Measurements from ENCODE around the gene CDKN2C.

CDKN2C gene

GRCh38 chr1:50973255-50973654 lies 3.2 kb downstream of the CDKN2C start:
- Histone ChIP-seq H3K9me3 (ENCODE audit: control insufficient read depth, insufficient read depth, low read depth, low read length) (no peaks in the 10 kb centered on the region), H3K27ac (ENCODE audit: extremely low read depth, low read depth, low read length) (peak overlapping the region; percentile 50; the same call in 1 of the 2 replicates), H3K4me1 (ENCODE audit: control insufficient read depth, insufficient read depth, low read length) (peaks cover 10% of the 10 kb centered on the region; the same call in 1 of the 2 replicates), H3K36me3 (ENCODE audit: control insufficient read depth in 2 of 2, insufficient read depth in 1 of 2, low read length in 2 of 2) (peaks cover 0 to 2% of the 10 kb centered on the region in 2 experiments; a peak in 1 of 3 replicates), H3K4me3 (ENCODE audit: low read depth, low read length) (peak overlapping the region; percentile 91)
- POLR2A ChIA-PET, result interaction anchor here (1.1 to 2.3 kb wide), 3 partner anchors 8 to 13 kb away, joined by 3 to 21 read pairs (median 11); partner anchors contain the start of gene FAF1
- CTCF ChIA-PET, result interaction anchor here (1.0 to 1.1 kb wide), 2 partner anchors 44 to 216 kb away, joined by 3 read pairs; no protein-coding TSS in a partner anchor
- TF ChIP-seq, protein P1, sequence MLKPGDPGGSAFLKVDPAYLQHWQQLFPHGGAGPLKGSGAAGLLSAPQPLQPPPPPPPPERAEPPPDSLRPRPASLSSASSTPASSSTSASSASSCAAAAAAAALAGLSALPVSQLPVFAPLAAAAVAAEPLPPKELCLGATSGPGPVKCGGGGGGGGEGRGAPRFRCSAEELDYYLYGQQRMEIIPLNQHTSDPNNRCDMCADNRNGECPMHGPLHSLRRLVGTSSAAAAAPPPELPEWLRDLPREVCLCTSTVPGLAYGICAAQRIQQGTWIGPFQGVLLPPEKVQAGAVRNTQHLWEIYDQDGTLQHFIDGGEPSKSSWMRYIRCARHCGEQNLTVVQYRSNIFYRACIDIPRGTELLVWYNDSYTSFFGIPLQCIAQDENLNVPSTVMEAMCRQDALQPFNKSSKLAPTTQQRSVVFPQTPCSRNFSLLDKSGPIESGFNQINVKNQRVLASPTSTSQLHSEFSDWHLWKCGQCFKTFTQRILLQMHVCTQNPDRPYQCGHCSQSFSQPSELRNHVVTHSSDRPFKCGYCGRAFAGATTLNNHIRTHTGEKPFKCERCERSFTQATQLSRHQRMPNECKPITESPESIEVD (tag by site-specific recombination; IDR thresholded peaks at IDR 0.05), result peak; percentile 75
- TF ChIP-seq GLIS2 (tag by site-specific recombination; IDR thresholded peaks at IDR 0.05) (no peak), ZNF660 (tag by site-specific recombination; IDR thresholded peaks at IDR 0.05) (no peak), MYNN (tag by site-specific recombination; IDR thresholded peaks at IDR 0.05; ENCODE audit: borderline replicate concordance) (0 out of 2 replicates have a peak, but pooled peaks have one; percentile 24), HOXA7 (CRISPR knock-in tag; IDR thresholded peaks at IDR 0.05; ENCODE audit: borderline replicate concordance) (no peak), ATF2 (tag by site-specific recombination; IDR thresholded peaks at IDR 0.05; ENCODE audit: low read depth) (no peak)

DNA sequence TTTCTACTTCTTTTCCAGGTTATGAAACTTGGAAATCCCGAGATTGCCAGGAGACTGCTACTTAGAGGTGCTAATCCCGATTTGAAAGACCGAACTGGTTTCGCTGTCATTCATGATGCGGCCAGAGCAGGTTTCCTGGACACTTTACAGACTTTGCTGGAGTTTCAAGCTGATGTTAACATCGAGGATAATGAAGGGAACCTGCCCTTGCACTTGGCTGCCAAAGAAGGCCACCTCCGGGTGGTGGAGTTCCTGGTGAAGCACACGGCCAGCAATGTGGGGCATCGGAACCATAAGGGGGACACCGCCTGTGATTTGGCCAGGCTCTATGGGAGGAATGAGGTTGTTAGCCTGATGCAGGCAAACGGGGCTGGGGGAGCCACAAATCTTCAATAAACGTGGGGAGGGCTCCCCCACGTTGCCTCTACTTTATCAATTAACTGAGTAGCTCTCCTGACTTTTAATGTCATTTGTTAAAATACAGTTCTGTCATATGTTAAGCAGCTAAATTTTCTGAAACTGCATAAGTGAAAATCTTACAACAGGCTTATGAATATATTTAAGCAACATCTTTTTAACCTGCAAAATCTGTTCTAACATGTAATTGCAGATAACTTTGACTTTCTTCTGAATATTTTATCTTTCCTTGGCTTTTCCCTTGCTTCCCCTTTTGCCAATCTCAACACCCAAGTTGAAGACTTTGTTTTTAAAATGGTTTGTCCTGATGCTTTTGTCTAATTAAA lies 4.0 kb downstream of the CDKN2C start:
- Histone ChIP-seq H3K36me3 (ENCODE audit: control insufficient read depth in 2 of 2, insufficient read depth in 1 of 2, low read length in 2 of 2) (peaks cover 0 to 2% of the 10 kb centered on the region in 2 experiments; a peak in 1 of 3 replicates), H3K9me3 (ENCODE audit: control insufficient read depth, insufficient read depth, low read depth, low read length) (no peaks in the 10 kb centered on the region), H3K4me3 (ENCODE audit: low read depth, low read length) (peak overlapping the region; percentile 91)
- TF ChIP-seq ZNF394 (tag by site-specific recombination; IDR thresholded peaks at IDR 0.05; ENCODE audit: borderline replicate concordance) (no peak; the same call in 1 of the 2 replicates), ZNF423 (tag by site-specific recombination; IDR thresholded peaks at IDR 0.05) (no peak), ZNF202 (tag by site-specific recombination; IDR thresholded peaks at IDR 0.05; ENCODE audit: borderline replicate concordance) (no peak), ZSCAN30 (tag by site-specific recombination; IDR thresholded peaks at IDR 0.05) (no peak), ZBTB17 (tag by site-specific recombination; IDR thresholded peaks at IDR 0.05) (peak; percentile 78), GLI2 (tag by site-specific recombination; IDR thresholded peaks at IDR 0.05; ENCODE audit: borderline replicate concordance, low read depth) (no peak), ZBTB20 (tag by site-specific recombination; IDR thresholded peaks at IDR 0.05) (0 out of 2 replicates have a peak, but pooled peaks have one; percentile 27), ZFP37 (tag by site-specific recombination; IDR thresholded peaks at IDR 0.05) (0 out of 2 replicates have a peak, but pooled peaks have one; percentile 52), GLIS2 (tag by site-specific recombination; IDR thresholded peaks at IDR 0.05) (peak; percentile 66), ZNF391 (tag by site-specific recombination; IDR thresholded peaks at IDR 0.05; ENCODE audit: borderline replicate concordance, low read depth) (no peak), ZNF2 (tag by site-specific recombination; IDR thresholded peaks at IDR 0.05) (no peak), ZNF433 (tag by site-specific recombination; IDR thresholded peaks at IDR 0.05; ENCODE audit: low read depth) (no peak), PRDM10 (tag by site-specific recombination; IDR thresholded peaks at IDR 0.05) (peak; percentile 65), REPIN1 (tag by site-specific recombination; IDR thresholded peaks at IDR 0.05; ENCODE audit: low read depth) (no peak), ZNF155 (tag by site-specific recombination; IDR thresholded peaks at IDR 0.05) (no peak), ZNF701 (tag by site-specific recombination; IDR thresholded peaks at IDR 0.05) (no peak)
- TF ChIP-seq, protein P2, sequence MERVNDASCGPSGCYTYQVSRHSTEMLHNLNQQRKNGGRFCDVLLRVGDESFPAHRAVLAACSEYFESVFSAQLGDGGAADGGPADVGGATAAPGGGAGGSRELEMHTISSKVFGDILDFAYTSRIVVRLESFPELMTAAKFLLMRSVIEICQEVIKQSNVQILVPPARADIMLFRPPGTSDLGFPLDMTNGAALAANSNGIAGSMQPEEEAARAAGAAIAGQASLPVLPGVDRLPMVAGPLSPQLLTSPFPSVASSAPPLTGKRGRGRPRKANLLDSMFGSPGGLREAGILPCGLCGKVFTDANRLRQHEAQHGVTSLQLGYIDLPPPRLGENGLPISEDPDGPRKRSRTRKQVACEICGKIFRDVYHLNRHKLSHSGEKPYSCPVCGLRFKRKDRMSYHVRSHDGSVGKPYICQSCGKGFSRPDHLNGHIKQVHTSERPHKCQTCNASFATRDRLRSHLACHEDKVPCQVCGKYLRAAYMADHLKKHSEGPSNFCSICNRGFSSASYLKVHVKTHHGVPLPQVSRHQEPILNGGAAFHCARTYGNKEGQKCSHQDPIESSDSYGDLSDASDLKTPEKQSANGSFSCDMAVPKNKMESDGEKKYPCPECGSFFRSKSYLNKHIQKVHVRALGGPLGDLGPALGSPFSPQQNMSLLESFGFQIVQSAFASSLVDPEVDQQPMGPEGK (tag by site-specific recombination; IDR thresholded peaks at IDR 0.05), result 0 out of 2 replicates have a peak, but pooled peaks have one; percentile 34

More for the DNA sequence above, 4.0 kb downstream of the CDKN2C start:
- ChIA-PET POLR2A (interaction anchor here (2.3 kb wide), 2 partner anchors 9 to 14 kb away, joined by 11 to 21 read pairs; partner anchors contain the start of gene FAF1), CTCF (interaction anchor here (0.5 to 1.0 kb wide), 2 partner anchors 215 to 294 kb away, joined by 3 to 4 read pairs; no protein-coding TSS in a partner anchor)
- H3K4me1 ChIP-seq (ENCODE audit: control insufficient read depth, insufficient read depth, low read length), result peaks cover 10% of the 10 kb centered on the region; the same call in 1 of the 2 replicates
- H3K27ac ChIP-seq (ENCODE audit: extremely low read depth, low read depth, low read length), result peak overlapping the region; percentile 50

Data from HEK293 (cell line).